ENCODE data around the gene SNX14.

The SNX14 gene

GRCh38 chr6:85506441-85507093 is 87.1 kb downstream of the SNX14 start:
- no peak for DNase-seq (ENCODE audit: low read depth)

- no peak for DNase-seq (ENCODE audit: low read depth)
These were observed 94.9 kb downstream of the SNX14 start for GRCh38 chr6:85498596-85499258.

GRCh38 chr6:85496856-85497255 is 96.8 kb downstream of the SNX14 start:
- no peak for DNase-seq (ENCODE audit: low read depth)

DNA sequence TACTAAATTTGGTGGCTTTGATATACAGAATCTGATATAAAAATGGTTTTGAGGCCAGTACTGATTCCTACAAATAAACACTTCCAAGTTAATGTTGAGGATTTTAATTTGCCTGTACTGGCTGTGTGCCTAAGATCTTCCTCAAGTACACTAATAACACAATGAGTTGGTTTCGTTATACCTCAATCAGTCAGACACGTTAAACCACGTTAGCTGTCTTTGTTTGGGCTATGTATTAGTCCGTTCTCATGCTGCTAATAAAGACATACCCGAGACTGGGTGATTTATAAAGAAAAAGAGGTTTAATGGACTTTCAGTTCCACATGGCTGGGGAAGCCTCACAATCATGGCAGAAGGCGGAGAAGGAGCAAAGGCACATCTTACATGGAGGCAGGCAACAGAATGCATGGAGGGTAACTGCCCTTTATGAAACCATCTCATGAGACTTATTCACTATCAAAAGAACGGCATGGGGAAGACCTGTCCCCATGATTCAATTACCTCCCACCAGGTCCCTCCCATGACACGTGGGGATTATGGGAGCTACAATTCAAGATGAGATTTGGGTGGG is 97.6 kb downstream of the SNX14 start:
- DNase-seq (ENCODE audit: low read depth) = no peak

DNA sequence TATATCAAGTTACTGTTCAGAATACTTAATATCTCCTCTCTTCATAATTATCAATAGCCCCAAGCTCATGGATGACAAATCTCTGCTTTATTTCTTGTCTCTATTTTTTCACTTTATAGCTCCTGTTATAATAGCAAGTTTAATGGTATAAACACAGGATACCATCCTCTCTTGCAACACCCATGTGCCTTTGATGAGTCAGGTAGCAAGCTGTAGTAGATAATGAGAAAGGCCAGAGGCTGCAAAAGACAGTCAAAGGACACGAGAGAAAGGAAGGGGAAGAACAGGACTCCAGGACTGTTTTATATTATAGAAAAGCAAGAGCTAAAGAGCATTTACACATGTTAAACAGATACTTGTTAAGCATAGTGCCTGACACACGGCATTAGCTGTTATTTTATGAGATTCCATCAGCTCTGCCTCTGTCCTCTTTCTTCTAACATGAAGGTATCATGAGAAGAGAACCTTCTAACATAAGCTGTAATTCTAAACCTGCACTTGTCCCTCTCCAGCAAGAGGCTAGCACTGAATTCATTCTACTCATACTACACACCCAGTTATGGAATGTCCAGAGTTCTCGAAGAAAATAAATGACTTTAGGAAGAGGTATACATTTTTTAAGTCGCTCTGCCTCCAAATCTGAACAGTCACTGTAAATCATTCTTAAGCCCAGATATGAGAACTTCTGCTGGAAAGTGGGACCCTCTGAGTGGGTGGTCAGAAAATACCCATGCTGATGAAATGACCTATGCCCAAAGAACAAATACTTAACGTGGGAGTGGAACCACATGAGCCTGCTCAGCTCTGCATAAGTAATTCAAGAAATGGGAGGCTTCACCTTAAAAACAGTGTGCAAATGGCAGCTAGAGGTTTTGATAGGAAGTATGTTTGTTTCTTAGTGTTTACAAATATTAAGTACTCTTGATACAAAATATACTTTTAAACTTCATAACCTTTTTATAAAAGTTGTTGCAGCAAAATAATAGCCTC is 98.8 kb downstream of the SNX14 start:
- DNase-seq (ENCODE audit: low read depth) = no peak

- DNase-seq (ENCODE audit: low read depth) = no peak
These were observed 100.3 kb downstream of the SNX14 start for GRCh38 chr6:85493389-85493788.

DNA sequence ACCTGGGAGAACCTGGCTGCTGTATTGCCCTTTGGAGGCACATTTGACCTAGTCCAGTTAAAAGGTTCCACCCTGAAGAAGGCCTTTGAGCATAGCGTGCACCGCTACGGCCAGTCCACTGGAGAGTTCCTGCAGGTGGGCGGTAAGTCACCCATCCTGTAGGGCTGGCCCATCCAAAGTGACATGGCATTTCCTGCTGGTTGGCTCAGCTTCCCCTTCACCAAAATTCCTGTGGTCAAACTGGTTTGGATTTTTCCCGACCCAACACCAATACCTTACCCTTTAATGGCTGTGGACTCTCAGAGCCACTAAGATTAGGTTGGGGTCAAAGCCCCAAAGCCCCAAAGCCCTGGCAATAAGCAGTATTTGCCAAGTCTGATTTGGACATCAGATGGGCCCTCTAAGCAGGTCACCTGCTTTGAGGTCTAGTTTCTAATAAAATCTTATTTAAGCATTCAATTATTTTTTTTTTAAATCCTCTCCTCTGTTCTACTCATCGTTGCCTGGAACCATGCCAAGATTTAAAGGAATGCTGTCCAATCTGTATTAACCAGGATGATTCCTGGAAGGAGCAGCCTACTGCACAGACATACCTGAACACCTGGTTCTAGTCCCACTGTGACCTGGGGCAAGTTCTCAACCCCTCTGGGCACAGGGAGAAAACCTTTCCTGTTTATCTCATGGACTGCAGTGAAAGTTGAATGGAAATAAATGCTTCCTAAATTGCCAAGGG is 103.0 kb downstream of the SNX14 start:
- no peak for DNase-seq (ENCODE audit: low read depth)

DNA sequence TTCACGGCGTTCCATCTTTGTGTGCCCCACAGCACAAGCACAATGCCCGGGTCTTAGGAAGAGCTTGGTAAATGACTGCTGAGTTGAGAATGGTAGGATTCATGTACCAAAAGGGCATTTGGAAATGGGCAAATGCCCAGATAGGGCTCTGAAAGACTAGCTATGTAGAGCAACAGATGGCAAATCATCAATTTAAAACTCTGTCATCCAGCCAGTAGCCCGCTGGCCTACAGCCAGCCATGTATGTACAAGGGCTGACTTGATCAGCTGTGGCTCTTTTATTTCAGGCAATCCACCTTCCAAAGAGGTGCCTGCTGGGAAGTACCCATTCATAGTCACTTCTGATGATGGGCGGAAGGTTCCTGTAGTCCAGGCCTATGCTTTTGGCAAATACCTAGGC is 108.7 kb downstream of the SNX14 start:
- no peak for DNase-seq (ENCODE audit: low read depth)

- no peak for DNase-seq (ENCODE audit: low read depth)
These were observed 109.8 kb downstream of the SNX14 start for GRCh38 chr6:85483846-85484245.

GRCh38 chr6:85482905-85483700 is 110.6 kb downstream of the SNX14 start:
- DNase-seq (ENCODE audit: low read depth) = peak; percentile 80

DNA sequence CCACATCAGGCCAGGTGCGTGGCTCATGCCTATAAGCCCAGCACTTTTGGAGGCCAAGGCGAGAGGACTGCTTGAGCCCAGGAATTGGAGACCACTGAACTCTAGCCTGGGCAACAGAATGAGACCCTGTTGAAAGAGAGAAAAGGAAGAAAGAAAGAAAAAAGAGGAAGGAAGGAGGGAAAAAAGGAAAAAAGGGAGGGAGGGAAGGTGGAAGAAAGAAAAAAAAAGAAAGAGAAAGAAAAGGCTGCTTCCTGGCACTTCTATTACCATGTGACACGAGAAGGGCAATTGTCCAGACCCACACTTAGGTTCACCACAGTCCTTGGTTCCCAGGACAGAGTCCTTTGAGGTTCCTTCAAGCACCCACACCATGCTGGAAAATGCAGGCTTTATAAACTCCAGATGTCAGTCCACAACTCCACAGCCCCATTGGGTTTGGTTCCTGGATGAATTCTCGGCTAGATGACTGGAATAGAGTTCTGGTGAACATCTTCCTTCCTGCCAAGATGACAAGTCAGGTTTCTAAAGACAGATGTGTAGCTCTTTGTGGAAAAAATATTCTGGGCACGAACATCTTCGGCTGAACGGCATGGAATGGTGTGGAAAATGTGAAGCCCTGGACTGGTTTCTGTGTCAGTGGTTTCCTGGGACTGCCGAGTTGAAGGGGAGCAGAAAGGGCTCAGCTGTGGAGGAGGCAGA is 111.3 kb downstream of the SNX14 start:
- DNase-seq (ENCODE audit: low read depth) = no peak

- DNase-seq (ENCODE audit: low read depth) = no peak
These were observed 114.5 kb downstream of the SNX14 start for GRCh38 chr6:85479208-85479607.

DNA sequence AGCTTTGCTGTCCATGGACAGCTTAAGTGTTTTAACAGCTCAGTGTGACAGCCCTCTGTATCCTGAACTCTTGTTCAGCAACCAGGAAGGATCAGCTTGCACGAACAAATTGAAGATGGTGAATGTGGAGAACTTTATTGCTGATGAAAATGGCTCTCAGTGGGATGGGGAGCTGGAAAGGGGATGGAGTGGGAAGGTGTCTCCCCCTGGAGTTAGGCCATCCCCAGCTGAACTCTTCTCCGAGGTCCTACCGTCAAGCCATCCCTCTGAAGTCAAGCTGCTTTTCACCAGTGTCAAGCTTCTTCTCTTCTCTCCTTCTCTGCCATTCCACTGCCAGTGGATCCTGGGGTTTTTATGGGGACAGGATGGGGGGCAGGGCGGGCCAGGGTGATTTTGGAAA is 117.1 kb downstream of the SNX14 start:
- DNase-seq (ENCODE audit: low read depth) = no peak

GRCh38 chr6:85473748-85474147 is 119.9 kb downstream of the SNX14 start:
- DNase-seq (ENCODE audit: low read depth) = no peak

GRCh38 chr6:85472744-85473143 is 120.9 kb downstream of the SNX14 start:
- no peak for DNase-seq (ENCODE audit: low read depth)

- DNase-seq (ENCODE audit: low read depth) = no peak
These were observed 123.6 kb downstream of the SNX14 start for GRCh38 chr6:85470023-85470410.

DNA sequence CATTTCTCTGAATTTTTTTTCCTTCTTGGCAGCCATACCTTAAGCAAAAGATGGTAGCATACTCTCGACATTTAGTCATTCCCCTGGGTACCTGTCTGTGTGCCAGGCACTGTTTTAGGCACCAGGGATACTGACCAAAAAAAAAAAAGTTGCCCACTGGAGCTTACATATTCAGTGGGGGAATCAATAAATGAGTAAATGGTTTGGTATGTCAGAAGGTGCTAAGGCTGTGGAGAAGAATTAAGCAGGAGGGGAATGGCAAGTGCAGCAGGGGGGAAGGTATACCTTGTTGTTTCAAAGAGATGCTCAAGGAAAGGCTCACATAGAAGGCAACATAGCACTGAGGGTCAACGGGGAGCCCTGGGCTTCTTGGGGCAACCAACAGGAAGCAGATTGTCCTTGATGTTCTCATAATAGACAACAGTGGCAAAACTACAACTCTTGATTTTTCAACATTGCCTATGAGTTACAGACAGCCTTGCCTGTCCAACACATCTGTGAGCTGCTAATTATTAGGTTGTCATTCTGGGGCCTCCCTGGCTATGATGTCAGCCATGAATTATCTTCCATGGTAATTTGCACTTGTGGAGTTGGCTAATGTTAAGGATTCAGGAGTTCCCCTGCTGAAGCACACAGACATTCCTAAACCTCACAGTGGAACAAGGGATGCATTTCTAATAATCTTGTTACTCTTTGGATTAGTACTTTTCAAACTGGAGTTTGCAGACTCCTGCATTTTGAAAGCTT is 124.2 kb downstream of the SNX14 start:
- DNase-seq (ENCODE audit: low read depth) = no peak

DNA sequence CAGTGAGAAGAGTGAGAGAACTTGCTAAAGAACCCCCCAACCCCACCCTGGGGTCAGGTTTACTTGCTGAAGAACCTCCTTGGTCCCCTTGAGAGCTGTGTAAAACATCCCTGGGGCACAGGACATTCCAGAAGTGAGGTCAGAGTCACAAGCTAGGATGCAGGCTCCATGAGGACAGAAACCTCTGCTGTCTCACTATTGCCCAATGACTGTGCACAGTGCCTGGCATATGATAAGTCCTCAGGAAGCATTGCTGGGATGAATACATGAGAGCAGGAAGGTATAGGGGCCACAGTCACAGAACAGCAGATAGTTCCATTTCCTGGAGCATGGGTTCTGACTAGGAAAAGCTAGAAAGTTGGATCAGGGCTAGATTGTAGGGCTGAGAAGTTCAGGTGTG is 125.3 kb downstream of the SNX14 start:
- no peak for DNase-seq (ENCODE audit: low read depth)

DNA sequence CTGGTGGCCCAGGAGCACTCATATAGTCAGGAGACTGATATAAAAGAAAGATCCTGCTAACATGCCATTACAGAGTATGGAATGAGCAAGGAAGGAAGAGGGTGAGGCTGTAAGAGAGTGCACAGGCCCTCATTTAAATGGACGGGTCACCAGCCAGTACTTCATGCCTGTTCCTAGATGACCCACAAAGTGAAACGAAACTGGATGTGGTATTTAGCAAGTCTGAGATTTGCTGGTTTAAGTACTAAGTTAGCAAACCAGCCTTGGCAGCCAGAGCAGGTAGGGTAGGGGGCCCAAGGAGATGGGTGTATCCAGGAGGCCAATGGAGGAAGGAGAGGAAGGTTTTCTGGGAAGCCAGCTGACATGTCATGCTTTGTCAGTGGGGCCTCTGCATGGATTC is 127.9 kb downstream of the SNX14 start:
- DNase-seq (ENCODE audit: low read depth) = no peak

- no peak for DNase-seq (ENCODE audit: low read depth)
These were observed 128.9 kb downstream of the SNX14 start for GRCh38 chr6:85464722-85465150.

Data from stimulated activated CD8-positive, alpha-beta memory T cell treated with anti-CD3 and anti-CD28 coated beads, Interleukin-15, amount 100 ng/mL, for 24 hours (primary cell).